Psoas muscle (tissue), 8 donors: Measurements from ENCODE around the gene HOXA13. TPM values are rescaled to one million over a fixed set of nuclear protein-coding genes. Genes with fewer than 3 reads are reported as not detected.
A peak's percentile ranks its signal among the peaks of the same experiment; 100 is the strongest.

Experiments used
- ATAC-seq, 4 donors: fragments of 200-7000 bp; cut with Tn5 transposase; one replicate each; pipeline ENCODE4 v1.9.1; 2020; ENCODE audit warnings: moderate library complexity in 3 of 4, mild to moderate bottlenecking in 2 of 4
- DNase-seq, 2 donors: peaks; one replicate each; pipeline ENCODE4 v3.0.0-alpha.2; 2020
- H3K27ac ChIP-seq: fragments of 200-600 bp; one replicate; pipeline ENCODE4 v1.8.0; 2022
- H3K27me3 ChIP-seq, 3 donors: fragments of 200-600 bp in 1 of 3; one replicate each; pipeline versions ENCODE4 v1.6.1 to v1.8.0; 2013 to 2022; ENCODE audit warnings: low read length in 2 of 3, mild to moderate bottlenecking in 2 of 3, moderate library complexity in 1 of 3; ENCODE audit not compliant: insufficient read depth in 3 of 3
- H3K36me3 ChIP-seq, 2 donors: fragments of 200-600 bp in 1 of 2; one replicate each; pipeline versions ENCODE4 v1.6.1 to v1.8.0; 2013 to 2022; ENCODE audit warnings: low read depth in 1 of 2, mild to moderate bottlenecking in 1 of 2, moderate library complexity in 1 of 2; ENCODE audit not compliant: insufficient read depth in 1 of 2
- H3K4me1 ChIP-seq: fragments of 200-600 bp; one replicate; pipeline ENCODE4 v1.8.0; 2022
- H3K4me3 ChIP-seq: fragments of 200-600 bp; one replicate; pipeline ENCODE4 v1.8.0; 2022; ENCODE audit warnings: mild to moderate bottlenecking
- H3K9me3 ChIP-seq: fragments of 200-600 bp; one replicate; pipeline ENCODE4 v1.8.0; 2022
- CTCF ChIP-seq: fragments of 200-600 bp; IDR thresholded peaks from one replicate; pipeline ENCODE4 v1.8.0; 2022; ENCODE audit warnings: antibody characterized with exemption
- WGBS, 3 donors: extraction: QIAGEN DNeasy Blood & Tissue Kit; methylation state at CpG; one replicate each; pipeline versions ENCODE4 v1.1.6 to v1.1.7; 2013; 5-methylcytosine and 5-hydroxymethylcytosine counted together
- intact Hi-C, 2 donors: fragments of 100-400 bp; cut with DNase I; formaldehyde crosslinking; loops; one replicate each; pipeline versions ENCODE4 v1.11.0 to v1.14.2; 2022
- polyA plus RNA-seq, 3 donors: library from polyadenylated mRNA; stranded (reverse); fragments of 200-250 nt; gene quantifications; one replicate each; pipeline ENCODE4 v1.2.3, GENCODE V29; 2013
- total RNA-seq, 4 donors: library from RNA; stranded (reverse); fragmentation: NEBNext Ultra II Directional in 2 of 4; extraction: Animal tissue kit (Norgen Biotek cat#: 25700) in 2 of 4; gene quantifications; one replicate each; pipeline versions ENCODE4 v1.2.1 to v1.2.4, GENCODE V29; 2021 to 2023
- donor health status: healthy with polysubstance abuse.
- donor health status: DM: no; HTN: no; CAD: no; lungs with moderate emphysema.
- donor health status: Bipolar disorder and iron deficiency.
- donor health status: healthy.
- donor health status: DM: yes; HTN: yes; CAD: no.
- donor health status: DM: no; HTN: no; CAD: no.
- donor health status: DM: no; HTN: no; CAD: no.
- donor health status: DM: yes; HTN: yes; CAD: no.

The HOXA13 gene
- total and polyA plus RNA-seq, 7 donors: 0.01 to 0.08 (median 0.06) TPM; not detected in 4

- H3K27me3 ChIP-seq: peaks cover 0 to 87% (median 52%) of the 10 kb centered on the region in 3 donors
- peak overlapping the region; percentile 50 for H3K4me3 ChIP-seq
- no peak for TF ChIP-seq CTCF
- H3K9me3 ChIP-seq: no peaks in the 10 kb centered on the region
- WGBS, 3 donors: 5 to 10% (median 7%) methylated on average over 41 of the region's 41 CpGs
- no peaks in the 10 kb centered on the region for H3K36me3 ChIP-seq
- H3K4me1 ChIP-seq: peaks cover 9% of the 10 kb centered on the region
- intact Hi-C loops: no loop called here
- ATAC-seq: peak in 3 of 4 donors; percentile 25 to 31 (median 29)
- DNase-seq: no peak
- H3K27ac ChIP-seq: no peak overlapping the region
Observed at GRCh38 chr7:27204851-27205322, 5.0 kb upstream of the HOXA13 start.

GRCh38 chr7:27203964-27204594 is 4.2 kb upstream of the HOXA13 start:
- peaks cover 0 to 88% (median 59%) of the 10 kb centered on the region in 3 donors for H3K27me3 ChIP-seq
- 47 to 78% (median 77%) methylated on average over 4 of the region's 4 CpGs for WGBS, 3 donors
- intact Hi-C loops: no loop called here

DNA sequence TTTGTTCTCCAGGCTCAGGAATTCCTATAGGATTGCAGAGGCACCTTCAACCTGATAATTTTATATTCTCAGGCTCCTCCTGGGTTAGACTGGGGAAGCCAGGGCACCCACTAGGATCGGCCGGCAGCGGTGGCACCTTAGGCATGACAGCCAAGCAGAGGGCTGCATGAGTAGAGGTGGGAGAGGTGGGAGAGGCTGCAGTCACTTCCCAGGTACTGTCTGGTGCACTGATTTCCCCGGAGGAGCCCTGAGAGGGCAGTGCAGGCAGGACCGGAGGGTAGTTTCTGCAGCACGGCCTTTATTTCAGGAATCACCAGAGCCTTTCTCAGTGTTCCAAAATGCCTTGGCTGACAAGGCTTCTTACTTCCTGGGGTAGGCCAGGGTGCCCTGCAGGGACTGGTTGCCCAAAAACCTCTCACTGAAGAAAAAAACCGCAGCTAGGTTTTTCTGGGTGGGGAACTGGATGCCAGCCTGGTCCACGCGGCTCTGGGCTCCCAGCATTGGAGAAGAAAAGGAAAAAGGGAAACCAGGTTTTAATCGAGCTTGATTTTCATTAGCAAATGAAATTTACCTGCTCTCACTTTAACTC is 3.6 kb upstream of the HOXA13 start:
- Histone ChIP-seq H3K9me3 (no peaks in the 10 kb centered on the region), H3K27me3 (peaks cover 0 to 94% (median 61%) of the 10 kb centered on the region in 3 donors), H3K4me1 (peaks cover 16% of the 10 kb centered on the region), H3K36me3 (no peaks in the 10 kb centered on the region), H3K4me3 (no peak overlapping the region), H3K27ac (no peak overlapping the region)
- ATAC-seq (no peak), DNase-seq (no peak)
- no peak for TF ChIP-seq CTCF
- intact Hi-C loops: no loop called here
- 46 to 66% (median 55%) methylated on average over 10 of the region's 10 CpGs for WGBS, 3 donors

More at GRCh38 chr7:27203964-27204594, 4.2 kb upstream of the HOXA13 start:
- TF ChIP-seq CTCF: no peak
- H3K4me3 ChIP-seq: no peak overlapping the region
- peaks cover 12% of the 10 kb centered on the region for H3K4me1 ChIP-seq
- no peak overlapping the region for H3K27ac ChIP-seq
- no peak for ATAC-seq
- H3K36me3 ChIP-seq: no peaks in the 10 kb centered on the region
- DNase-seq: no peak
- no peaks in the 10 kb centered on the region for H3K9me3 ChIP-seq

DNA sequence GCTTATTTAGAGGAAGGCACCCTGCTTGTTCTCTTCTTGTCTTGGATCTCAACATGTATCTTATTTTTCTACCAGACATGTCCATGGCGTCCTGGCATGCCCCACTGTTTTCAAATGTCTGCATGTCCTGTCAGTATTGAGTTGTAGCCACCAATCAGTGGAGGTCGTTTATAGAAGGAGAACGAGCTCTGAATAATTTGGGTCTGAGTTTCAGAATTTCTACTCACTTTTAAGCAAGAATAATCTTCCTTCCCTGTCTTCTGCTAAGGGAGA is 2.9 kb upstream of the HOXA13 start:
- intact Hi-C loops: no loop called here
- Histone ChIP-seq H3K4me3 (no peak overlapping the region), H3K27ac (no peak overlapping the region), H3K9me3 (no peaks in the 10 kb centered on the region), H3K4me1 (peaks cover 16% of the 10 kb centered on the region), H3K27me3 (peaks cover 0 to 97% (median 59%) of the 10 kb centered on the region in 3 donors), H3K36me3 (no peaks in the 10 kb centered on the region)
- no peak for DNase-seq
- no peak for TF ChIP-seq CTCF
- ATAC-seq: no peak
- 36 to 68% (median 63%) methylated on average over 3 of the region's 3 CpGs for WGBS, 3 donors
